HG02798 (cell line): ENCODE measurements around the gene CADM4.
"Not testable (repeated sequence)": the region's sequence is repeated elsewhere in the genome, so short reads cannot be mapped to it uniquely, and the experiment has no call there.

ENCODE experiments used
- ATAC-seq: cut with Tn5 transposase; IDR thresholded peaks from one replicate; pipeline ENCODE4 v1.9.1; 2021; ENCODE audit warnings: mild to moderate bottlenecking; ENCODE audit not compliant: unreplicated experiment, poor library complexity

CADM4 gene

DNA sequence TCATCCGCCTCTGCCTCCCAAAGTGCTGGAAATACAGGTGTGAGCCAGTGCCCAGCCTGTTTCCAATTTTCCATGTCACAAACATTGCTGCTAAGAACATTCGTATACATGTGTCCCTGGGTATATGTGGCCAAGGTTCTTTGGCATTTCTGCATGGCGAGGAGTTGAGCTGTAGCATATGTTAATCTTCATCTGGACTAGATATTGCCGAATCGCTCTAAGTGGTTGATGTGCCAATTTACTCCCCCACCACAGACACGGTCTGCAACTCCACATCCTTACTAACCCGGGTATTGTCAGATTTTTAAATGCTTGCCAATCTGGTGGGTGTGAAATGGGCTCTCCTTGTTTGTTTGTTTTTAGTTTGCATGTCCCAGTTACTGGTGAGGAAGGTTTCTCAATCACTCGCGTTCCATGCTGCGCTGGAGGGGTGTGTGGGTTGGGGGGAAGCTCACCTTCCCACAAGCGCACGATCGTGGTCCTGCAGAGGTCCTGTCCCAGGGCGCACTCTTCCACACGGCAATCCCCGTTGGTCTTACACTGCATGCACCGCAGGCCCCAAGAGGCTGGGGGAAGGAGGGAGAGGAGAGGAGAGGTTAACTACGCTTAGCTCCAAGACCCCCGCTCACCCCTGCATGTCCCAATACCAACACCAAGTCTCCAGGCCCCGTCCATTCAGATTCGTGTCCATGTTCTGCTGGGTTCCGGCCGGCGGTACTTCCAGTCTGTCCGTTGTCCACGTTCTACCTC is 27.7 kb upstream of the CADM4 start:
- ATAC-seq = no peak

DNA sequence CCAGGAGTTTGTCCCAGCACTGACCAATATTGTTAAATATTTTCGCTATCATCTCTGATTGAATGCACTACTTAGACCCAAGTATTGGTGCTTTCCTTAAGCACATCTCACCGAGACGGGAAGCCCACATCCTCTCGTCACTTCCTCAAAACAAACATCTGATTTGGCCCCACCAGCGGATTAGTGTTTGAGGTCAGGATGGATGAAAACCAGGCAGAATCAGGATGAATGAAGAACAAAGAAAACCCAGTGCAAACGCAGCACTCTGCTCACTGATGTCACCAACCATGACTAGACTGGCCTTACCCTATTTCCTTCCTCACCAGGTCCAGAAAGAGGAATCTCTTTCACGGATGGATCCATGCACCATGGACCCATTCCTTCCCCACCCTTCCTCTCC is 24.4 kb upstream of the CADM4 start:
- ATAC-seq = no peak

DNA sequence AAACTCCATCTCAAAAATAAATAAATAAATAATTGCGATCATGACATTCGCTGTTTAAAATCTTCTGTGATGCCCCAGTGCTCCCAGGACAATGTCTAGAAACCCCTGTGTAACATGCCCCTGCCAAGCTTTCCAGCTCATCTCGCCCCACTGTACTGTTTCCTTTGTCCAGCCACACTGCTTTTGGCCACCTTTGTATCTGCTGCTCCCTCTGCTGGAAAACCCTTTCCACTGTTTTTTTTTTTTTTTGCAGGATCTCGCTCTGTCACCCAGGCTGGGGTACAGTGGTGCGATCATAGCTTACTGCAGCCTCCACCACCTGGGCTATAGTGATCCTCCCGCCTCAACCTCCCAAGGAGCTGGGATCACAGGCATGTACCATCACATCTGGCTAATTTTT is 22.8 kb upstream of the CADM4 start:
- no peak for ATAC-seq

DNA sequence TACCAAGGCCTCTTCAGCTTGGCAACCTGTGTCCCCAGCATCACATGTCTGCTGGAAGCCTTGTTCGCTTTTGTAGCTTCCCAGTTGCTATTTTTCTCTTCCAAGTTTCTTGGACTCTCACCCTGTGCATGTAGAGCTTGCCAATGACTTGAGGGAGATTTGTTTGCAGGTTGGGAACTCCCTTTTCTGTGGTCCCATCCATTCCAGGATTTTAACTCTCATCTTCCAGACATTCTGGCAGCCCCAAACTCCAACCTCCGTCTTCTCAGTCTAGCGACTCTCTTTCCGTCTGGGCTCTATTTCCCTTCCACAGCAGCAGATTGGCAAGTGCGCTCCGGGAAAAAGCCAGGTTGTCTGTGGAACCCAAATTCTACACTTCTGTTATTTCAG is 21.3 kb upstream of the CADM4 start:
- ATAC-seq = no peak

DNA sequence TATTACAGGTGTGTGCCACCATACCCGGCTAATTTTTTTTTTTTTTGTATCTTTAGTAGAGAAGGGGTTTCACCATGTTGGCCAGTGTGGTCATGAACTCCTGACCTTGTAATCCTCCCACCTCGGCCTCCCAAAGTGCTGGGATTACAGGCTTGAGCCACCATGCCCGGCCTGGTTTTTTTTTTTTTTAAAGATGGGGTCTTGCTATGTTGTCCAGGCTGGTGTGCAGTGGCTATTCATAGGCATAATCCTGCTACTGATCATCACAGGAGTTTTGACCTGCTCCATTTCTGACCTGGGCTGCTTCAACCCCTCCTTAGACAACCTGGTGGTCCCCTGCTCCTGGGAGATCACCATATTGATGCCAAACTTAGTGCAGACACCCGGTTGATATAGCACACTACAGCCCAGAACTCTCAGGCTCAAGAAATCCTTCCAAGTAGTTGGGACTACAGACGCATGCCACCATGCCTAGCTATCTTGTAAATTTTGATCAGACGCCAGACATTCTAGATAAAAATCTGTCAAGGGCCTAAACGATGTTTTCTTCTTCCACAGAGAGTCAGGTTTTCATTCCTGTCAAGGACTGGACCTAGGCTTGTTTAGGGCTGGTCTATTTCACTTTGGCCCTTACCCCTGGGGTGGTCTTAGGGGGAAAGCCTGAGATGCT is 20.8 kb upstream of the CADM4 start:
- ATAC-seq = no peak

DNA sequence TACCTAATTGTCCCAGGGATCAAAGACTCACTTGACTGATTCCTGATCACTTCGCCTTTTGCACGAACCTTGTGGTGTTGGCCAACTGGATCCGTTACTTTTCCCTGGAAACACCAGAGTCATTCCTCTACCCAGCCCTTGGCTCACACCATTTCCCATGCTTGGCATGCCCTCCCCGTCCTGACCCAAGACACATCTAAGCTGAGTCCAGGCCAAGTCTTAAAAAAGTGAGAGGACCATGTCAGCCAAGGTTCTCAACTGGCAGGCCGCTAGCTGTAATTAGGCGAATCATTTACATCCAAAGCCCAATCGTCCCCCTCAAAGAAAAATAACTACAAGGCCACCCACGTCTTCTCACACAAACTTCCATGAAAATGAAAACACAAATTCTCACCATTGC is 18.8 kb upstream of the CADM4 start:
- no peak for ATAC-seq

DNA sequence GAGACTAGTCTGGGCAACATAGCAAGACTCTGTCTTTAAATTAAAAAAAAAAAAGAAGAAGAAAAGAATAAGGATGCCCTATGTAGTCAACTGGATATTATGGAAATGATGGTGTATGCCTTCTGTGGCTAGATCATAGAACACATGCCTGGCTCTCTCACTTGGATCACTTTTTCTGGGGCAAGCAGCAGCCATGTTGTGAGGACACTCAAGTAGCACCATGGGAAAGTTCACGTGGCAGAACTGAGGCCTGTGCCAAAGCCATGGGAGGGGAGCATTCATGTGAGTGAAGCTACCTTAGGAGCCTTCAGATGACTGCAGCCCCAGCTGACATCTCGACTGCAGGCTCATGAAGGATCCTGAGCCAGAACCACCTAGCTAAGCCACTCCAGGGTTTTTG is 18.4 kb upstream of the CADM4 start:
- no peak for ATAC-seq

DNA sequence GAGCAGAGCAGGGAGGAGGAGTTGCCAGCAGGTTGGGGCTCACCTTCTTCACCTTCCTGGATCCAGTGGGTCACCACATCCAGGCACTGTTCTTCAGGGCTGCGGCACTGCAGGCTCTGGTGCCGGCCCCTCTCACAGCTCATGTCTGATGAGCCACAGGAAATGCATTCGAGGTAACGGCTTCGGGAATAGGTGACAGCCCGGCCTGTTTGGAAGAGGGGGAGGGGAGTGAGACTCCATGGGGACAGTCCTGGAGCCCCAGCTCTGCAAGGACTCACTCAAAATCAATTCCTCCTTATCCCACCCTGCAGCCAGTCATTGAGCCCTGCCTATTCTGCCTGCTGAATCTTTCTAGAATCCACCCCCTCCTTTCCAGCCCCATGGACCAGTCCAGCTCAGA is 16.8 kb upstream of the CADM4 start:
- ATAC-seq = no peak

DNA sequence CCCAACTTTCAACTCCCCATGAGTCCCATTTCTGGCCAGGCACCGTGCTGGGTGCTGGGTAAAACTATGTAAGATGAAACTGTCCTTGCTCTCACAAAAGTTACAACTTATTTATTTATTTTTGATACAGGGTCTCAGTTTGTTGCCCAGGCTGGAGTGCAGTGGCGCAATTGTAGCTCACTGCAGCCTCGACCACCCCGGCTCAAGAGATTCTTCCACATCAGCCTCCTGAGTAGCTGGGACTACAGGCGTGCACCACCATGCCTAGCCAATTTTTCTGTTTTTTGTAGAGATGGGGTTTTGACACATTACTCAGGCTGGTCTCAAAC is 12.9 kb upstream of the CADM4 start:
- ATAC-seq = no peak

DNA sequence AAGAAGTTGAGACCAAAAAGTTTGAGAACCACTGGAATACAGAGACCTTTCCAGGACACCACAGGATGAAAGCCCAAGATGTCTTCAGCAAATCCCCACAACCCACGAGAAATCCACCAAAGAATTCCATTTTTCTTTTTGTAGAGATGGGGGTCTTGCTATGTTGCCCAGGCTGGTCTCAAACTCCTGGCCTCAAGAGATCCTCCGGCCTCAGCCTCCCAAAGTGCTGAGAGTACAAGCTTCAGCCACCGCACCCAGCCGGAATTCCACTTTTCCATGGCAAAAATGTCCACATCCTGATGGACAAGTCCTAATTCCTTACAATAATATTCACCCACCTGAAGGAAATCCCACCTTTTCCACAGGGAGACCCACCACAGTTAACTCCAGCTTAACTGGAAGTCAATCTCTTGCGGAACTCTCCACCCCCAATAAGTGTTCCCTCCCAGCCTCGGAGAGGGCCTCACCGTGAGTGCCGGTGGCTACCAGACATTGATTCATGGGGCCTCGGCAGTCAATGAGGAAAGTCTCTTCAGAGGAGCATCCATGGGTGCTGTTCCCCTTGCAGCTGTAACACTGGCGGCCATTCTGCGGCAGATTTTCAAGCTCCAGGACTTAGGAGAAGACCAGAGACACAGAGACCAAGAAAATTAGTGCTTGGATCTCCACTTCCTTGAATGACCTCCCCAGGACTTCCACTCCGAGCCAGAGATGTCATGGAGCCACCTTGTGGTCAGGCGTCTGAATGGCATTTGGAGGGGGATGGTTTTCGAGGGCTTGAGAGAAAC is 12.3 kb upstream of the CADM4 start:
- no peak for ATAC-seq

DNA sequence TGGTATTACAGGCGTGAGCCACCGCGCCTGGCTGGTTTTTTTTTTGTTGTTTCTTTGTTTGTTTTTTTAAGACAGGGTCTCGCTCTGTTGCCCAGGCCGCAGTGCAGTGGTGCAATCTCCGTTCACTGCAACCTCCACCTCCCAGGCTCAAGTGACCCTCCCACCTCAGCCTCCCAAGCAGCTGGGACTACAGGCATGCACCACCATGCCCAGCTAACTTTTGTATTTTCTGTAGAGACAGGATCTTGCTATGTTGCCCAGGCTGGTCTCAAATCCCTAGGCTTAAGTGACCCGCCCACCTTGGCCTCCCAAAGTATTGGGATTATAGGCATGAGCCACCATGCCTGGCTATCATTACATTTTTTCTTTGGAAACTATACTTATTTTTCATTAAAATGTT is 10.6 kb upstream of the CADM4 start:
- not testable (repeated sequence) for ATAC-seq

DNA sequence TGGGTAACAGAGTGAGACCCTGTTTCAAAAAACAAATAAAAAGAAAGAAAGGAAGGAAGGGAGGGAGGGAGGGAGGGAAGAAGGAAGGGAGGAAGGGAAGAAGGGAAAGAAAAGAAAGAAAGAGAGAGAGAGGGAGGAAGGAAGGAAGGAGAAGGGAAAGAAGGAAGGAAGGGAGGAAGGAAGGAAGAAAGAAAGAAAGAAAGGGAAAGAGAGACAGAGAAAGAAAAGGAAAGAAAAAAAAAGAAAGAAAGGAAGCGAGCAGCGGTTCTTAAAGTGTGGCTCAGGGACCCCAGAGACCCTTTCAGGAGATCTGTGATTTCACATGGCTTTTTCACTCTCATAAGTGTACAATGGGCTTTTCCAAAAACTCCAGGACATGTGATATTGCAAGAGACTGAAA is 9.9 kb upstream of the CADM4 start:
- no peak for ATAC-seq

DNA sequence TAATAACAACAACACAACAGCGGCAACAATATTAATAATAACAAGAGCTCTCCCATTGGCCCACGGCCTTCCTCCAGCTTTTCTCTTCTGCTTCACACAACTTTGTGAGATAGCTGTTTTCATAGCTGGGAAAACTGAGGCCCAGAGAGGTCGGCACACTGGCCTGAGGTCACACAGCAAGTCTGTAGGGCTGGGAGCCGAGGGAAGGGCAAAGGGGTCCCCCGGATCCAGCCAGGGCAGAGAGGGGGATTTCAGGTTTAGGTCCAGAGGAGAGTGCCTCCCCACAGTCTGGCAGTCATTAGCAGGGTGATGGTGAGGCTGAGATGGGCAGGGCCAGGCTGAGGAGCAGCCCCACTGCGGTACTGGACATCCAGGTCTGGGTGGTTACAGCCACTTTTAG is 9.0 kb upstream of the CADM4 start:
- no peak for ATAC-seq

DNA sequence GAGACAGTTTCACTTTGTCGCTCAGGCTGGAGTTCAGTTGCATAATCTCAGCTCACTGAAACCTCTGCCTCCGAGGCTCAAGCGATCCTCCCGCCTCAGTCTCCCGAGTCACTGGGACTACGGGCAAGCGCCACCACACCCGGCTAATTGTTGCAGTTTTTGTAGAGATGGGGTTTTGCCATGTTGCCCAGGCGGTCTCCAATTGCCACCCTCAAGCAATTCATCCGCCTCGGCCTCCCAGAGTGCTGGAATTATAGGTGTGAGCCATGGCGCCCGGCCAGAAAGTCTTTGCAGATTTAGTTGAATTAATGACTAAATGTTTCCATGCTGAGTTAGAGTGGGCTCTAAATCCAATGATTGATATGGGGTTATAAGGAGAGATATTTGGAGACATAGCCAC is 4.5 kb upstream of the CADM4 start:
- no peak for ATAC-seq

DNA sequence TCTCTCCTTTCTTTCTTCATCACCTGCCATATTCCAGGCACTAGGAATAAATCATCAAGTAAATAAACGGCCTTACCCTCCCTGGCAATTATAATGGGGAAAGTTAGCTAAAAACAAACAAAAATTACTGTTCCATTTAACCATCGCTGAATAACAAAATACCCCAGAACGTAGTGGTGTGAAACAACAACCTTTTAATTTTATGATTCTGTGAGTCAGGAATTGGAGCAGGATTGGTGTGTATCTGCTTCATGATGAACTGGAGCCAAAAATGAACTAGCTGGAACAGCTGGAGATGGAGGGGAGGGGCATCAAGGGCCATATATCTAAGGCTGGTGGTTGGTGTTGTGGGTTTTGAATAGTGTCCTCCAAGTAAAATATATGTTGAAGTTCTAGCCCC is 3.7 kb upstream of the CADM4 start:
- ATAC-seq = no peak

DNA sequence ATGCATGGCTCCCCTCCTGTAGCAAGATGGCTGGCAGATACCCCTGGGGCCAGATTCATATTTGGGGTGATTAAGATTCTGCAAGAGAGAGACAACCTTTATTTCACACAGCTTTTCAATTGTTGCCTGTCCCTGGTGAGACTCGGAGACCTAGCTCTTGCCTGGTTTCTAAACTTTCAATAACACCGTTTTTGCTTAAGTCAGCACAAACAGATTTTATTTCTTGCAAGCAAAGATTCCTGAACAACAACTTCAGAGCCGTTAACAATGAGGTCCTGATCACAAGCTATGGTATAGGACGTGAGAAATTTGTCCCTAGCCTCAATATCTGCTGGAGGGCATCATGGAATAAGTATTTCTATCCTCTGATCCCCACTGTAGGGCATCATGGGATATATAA is 2.9 kb upstream of the CADM4 start:
- no peak for ATAC-seq

DNA sequence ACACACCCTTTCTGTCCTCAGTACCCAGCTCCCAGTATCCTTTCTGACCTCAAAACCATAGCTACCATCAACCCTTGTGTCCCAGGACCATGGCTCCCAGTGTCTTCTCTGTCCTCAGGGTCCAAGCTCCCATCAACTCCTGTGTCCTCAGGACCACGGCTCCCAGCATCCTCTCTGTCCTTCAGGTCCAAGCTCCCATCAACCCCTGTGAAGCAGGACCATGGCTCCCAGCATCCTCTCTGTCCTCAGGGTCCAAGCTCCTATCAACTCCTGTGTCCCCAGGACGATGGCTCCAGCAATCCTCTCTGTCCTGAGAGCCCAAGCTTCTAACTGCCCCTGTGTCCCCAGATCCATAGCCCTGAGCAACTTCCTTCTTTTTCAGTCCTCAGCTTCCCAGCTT is 1.7 kb upstream of the CADM4 start:
- ATAC-seq = no peak

DNA sequence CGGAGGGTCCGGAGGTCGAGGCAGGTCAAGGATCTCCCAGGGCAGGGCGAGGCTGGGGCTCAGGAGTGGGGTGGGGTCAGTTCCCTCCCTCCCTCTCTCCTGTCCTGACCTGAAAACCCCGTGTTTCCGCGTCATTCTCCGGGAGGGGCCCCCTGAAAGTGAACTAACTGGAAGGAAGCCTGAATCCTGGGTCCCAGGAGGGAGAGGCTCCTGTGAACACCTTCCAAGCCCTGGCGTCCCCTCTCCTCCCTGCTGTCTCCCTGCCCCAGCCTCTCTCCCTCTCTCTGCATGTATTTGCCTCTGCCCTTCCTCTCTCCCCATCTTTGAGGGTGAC is 741 bp upstream of the CADM4 start:
- ATAC-seq = no peak

DNA sequence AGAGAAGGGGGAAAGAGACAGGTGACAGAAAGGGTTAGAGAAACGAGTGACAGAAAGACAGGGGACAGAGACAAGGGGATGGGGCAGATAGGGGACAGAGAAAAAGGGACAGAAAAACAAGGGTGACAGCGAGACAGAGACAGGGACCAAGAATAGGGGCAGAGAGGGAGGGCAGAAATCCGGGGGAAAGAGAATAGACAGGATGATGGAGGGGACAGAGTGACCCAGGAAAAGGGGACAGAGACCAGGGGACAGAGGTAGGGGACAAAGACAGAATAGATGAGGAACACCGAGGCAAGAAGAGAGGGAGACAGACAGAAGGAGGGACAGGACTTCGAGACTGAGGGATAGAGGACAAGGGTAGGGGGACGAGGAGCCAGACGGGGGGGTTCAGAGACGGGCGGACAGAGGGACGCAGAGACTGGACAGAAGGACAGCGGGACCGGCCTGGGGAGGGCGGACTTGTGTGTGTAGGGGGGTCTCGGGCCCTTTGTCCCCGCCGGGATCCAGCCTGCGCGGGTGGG is 593 bp downstream of the CADM4 start:
- ATAC-seq = no peak

DNA sequence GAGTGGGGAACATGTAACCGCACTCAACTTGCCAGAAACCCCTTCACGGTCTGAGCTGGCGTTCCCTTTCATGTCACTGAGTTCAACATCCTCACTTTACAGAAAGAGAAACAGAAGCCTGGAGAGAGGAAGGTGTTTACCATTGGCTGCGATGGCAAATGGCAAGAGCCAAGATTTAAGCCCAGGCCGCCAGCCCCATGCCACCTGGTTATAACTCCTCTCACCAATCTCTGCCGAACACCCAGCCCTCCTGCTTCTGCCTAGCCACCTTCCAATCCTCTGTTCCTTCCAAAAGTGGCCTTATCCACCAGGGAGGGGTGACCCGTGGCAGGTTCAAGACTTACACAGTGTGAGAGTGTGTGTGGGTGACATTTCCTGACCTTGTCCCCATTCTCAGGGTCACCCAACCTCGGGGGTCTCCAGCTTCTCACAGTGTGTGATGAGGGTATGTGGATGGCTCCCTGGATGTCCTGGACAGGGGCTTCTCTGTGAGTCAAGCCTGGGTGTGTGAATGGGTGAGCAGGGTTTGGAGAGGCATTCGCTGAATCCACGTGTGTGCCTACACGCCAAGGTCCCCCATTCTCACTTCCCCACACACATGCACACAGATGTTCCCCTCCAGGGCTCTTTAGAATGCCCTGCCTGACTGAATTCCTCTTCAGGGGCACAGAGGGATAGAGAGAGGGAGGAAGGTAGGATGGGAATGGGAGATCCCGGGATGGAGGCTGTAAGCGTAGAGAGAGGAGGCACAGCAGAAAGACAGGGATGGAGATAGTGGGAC is 1.2 kb downstream of the CADM4 start:
- ATAC-seq = no peak
